Hippocampal formation (tissue), 2 donors: ENCODE results near the gene NCAPG2.
"Not testable (repeated sequence)": the region's sequence is repeated elsewhere in the genome, so short reads cannot be mapped to it uniquely, and the experiment has no call there.

Experiments
- DNase-seq, 2 donors: peaks; one replicate each; lab custom pipeline; 2025; lab: John Stamatoyannopoulos, UW

The NCAPG2 gene

DNA sequence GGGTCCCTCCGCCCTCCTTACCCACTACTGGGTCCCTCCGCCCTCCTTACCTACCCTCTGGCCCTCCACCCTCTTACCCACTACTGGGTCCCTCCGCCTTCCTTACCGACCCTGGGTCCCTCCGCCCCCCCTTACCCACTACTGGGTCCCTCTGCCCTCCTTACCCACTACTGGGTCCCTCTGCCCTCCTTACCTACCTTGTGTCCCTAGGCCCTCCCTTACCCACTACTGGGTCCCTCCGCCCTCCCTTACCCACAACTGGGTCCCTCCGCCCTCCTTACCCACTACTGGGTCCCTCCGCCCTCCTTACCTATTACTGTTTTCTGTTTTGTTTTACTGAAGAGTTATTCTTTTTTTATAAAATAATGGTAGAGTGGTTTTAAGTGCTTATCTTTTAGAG is 36.5 kb downstream of the NCAPG2 start:
- not testable (repeated sequence) for DNase-seq

DNA sequence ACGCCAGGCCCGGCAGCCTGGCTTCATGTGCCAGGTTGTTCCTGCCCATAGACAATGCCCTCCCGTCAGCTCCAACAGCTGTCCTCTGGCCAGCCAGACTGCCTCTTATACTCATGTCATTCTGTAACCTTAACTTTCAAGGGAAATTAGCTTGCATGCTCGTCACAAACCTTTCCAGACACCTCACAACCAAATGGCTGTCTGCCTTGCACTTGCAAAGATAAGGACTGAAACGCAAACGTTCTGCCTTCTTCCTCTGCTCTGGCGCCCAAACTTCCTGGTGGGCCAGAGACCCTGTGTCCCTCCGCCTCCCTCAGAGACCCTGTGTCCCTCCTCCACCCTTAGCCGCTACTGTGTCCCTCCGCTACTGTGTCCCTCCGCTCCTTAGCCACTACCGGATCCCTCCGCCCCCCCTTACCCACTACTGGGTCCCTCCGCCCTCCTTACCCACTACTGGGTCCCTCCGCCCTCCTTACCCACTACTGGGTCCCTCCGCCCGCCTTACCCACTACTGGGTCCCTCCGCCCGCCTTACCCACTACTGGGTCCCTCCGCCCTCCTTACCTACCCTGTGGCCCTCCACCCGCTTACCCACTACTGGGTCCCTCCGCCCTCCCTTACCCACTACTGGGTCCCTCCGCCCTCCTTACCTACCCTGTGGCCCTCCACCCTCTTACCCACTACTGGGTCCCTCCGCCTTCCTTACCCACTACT is 37.5 kb downstream of the NCAPG2 start:
- DNase-seq, result not testable (repeated sequence)

DNA sequence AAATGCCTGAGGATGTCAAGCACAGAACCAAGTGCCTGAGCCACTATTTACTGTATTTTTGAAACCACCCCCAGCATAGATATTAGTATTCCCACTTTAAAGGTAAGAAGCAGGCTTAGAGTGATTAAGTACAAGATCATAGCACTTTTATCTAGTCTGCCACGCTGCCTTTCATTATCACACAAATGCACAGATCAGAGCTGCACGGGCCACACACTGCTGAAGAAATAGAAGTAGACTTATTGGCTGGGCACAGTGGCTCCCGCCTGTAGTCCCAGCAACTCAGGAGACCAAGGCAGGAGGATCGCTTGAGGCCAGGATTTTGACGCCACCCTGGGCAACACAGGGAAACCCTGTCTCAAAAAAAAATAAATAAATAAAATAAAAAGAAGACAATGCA is 38.2 kb downstream of the NCAPG2 start:
- no peak for DNase-seq

DNA sequence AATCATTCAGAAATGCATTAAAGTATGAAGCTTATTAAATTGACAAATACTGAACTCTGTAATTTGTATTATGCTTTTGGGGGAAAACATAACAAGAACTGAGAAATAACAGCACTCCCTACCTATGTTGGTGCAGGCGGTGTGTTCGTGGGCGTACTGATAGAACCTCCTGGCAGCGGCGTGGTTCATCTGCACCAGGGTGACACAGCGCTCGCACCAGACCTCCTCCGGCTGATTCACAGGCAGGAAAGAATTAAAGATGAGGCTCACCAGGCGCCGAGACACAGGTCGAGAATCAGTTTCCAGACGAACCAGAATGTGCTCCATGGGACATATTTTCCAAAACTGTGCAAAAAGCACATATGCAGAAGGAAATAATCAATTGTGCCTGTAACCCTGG is 40.2 kb downstream of the NCAPG2 start:
- DNase-seq, result peak in 1 of 2 donors; percentile 0

DNA sequence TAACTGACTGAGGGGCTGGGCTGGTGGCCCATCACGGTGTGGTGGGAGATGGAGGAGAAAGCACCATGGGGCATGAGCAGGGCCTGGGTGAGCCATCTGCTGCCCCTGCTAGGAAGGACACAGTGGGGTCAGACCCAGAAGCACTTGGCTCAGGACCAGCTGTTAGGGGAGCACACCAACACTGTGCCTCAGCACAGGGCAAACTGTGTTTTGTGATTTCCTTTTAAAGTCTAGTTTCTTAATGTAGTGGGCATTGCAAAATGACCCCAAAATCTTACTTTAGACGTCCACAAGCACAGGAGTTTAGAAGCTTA is 41.2 kb downstream of the NCAPG2 start:
- no peak for DNase-seq

DNA sequence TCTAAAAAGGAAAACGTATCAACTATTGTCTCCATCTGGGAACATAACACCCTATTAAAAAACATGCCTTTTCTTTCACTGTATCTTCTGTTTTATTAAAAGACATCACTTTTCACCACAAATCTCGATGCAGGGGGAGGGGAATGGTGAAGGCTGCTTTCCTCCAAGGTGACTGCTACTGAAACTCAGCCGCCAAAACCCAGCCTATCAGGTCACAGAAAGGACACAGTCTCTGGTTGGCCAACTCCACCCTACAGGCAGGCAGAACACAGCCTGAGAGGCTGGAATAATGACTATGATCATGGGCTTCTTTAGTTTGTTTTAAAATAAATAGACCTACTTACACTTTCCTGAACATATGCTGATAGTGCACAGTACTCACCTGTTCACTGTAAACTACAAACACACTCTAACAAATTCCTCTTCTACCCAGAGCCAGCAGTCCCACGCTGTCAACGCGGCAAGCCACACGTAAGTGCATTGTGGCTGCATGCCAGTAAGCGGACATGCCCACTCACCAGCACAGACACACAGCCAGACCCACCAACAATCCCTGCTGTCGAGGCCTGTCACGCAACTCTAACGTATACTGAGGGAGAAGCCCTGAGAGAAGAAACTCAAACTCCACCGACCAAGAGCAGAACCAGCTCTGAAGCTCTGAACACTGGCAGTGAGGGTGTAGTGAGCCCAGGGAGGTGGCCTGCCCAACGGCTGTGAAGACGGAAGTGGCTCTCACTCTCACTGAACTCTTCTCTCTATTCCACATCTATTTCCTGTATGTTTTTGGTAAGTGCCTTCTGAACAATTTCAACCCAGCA is 41.8 kb downstream of the NCAPG2 start:
- DNase-seq, result no peak

DNA sequence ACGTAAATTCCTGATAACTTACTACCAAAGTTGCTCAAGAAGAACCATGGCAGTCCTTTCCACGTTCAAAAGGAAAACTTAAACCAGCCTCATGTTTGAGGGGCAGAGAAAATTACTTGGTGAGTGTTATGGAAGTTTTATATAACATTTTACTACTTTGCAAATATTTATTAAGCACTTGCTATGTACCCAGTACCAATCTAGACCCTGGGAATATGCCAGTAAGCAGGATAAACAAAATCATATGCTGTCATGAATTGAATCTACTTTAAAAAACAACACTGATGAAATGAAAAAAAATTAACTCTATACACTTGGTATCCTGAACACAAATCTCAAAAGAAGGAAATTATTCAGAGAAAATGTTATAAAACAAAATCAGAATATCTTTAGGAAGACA is 46.1 kb downstream of the NCAPG2 start:
- no peak for DNase-seq

DNA sequence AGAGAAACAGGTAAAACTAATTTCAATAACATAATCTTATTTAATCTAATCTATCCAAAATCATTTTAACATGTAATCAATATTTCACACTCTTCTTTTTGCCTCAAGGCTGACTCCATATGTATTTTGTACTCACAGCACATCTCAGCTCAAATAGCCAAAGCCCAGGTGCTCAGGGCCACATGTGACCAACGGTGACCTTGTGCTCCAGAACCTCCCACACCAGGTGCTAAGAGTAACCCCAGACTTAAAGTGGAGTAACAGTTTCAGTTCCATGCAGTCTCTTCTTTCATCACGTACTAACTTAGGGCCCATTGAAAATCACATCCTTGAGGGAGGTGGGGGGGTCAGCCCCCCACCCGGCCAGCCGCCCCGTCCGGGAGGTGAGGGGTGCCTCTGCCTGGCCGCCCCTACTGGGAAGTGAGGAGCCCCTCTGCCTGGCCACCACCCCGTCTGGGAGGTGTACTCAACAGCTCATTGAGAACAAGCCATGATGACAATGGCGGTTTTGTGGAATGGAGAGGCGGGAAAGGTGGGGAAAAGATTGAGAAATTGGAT is 47.3 kb downstream of the NCAPG2 start:
- no peak for DNase-seq

DNA sequence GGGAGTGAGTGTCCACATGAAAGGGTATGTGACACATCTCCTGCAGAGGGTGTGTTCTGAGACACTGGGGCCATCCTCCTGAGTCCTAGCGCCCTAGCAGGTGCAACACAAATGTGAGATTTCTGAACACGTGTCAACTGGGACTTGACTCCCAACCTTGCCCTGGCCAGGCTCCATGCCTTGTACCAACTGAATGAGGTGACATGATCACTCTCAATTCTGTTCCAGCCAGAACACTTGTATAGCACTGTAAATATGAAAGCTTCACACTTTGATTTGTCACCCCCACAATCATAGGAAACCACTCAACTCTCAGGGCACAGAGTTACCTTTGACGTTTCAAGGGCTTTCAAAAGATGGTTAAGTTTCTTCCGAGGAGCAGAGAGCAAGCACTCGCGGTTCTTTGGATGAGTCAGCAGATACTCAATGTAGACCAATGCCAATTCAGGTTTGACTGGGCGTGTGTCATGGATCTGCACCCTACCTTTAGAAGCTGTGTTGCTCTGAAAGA is 48.6 kb downstream of the NCAPG2 start:
- DNase-seq, result no peak

DNA sequence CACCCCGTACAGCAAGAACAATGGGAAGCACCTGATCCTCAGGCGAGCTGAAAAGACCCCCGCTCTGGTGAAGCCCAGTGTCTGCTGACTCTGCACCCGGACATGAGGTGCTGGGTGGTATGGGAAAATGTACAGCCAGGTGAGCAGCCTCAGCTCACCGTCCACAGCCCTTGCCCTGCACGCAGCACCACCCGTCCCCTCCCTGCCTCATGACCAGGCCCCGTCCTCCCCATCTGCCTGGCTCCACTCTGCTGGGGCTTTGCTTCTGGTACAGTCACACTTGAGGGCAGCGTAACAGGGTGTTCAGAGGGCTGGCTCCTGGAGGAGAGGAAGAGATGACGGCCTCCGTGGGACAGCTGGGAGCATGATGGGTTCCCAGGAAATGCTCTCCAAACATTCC is 49.1 kb downstream of the NCAPG2 start:
- no peak for DNase-seq

DNA sequence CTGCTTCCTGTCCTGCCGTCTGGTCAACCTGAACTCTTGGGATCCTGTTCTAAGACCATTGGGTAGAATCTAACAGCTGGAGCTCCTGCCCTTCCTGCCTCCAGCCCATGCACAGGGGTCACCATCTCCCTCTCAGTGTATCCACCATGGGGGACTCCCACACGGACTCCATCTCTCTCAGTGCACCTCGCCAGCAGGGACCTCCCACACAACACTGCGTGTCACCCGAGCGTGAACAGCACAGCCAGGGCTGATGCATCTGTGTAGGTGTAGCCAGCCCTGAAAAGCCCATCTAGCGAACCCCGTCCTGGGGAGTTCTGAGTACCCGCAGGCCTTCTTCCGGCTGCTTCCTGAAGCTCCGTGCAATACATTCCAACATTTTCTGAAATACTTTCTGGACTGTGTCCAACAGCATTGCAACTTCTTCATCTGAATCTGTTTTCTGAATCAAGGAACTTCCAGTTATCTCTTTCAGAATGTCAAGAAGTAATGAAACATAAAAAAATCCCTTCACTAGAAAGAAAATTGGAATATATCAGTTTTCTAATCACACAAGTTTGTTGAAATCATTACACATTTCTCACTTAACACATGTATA is 52.5 kb downstream of the NCAPG2 start:
- no peak for DNase-seq

DNA sequence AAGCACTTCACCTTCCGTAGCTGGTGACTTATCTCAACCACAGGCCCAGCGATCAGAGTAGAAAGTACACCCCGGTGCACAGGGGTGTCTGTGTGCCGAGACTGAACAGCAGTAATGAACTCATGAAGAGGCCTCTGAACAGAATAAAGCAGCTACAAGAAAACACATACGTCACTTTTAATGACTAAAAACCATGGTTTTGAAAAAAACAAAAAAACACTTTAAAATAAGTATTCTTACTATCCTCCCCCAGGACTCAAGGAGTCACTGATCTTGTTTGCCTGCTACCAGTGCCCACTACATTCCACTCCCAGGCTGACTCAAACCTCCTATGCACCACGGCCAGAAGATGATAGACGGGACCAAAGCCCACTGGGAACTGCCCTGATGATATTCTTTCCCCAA is 53.8 kb downstream of the NCAPG2 start:
- DNase-seq, result no peak

DNA sequence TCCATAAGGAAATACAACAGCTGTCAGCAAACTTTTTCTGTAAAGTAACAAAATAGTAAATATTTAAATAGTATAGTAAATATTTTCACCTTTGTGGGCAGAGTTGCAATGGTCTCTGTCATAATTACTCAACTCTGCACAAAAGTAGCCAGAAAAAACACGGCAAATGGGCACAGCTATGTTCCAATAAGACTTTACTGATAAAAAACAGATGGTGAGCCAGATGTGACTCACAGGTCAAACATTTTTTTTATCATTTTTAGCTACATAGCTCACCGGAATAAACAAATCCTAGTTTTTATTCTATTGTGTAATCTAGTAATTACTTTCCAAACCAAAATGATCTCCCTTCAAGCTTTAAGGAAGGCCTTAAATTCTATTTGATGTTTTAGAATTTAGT is 55.3 kb downstream of the NCAPG2 start:
- DNase-seq, result no peak

DNA sequence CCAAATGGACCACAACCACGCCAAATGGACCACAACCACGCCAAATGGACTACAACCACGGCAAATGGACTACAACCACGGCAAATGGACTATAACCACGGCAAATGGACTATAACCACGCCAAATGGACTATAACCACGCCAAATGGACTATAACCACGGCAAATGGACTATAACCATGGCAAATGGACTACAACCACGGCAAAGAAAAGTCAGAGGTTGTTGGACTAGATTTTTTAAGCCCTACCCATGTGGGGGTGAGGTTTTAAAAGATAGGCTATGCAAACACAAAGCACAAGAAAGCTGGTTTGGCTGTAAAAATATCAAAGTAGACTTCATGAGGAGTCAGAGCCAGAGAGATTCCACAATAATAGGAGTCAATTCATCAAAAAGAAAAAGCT is 55.8 kb downstream of the NCAPG2 start:
- DNase-seq, result no peak

DNA sequence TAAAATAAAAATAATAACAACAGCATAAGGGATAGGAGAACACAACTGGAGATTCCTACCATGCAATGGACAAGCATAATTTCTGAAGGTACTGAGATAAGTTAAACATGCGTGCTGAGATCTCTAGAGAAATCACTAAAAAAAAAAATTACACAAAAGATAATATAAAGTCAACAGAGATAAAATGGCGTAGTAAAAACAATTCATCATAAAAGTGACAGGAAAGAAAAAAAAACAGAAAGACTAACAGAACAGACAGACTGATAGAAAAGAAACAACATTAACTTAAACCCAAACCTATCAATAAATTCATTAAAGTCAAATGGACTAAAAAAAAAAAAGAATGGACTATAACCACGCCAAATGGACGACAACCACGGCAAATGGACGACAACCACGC is 56.4 kb downstream of the NCAPG2 start:
- no peak for DNase-seq

DNA sequence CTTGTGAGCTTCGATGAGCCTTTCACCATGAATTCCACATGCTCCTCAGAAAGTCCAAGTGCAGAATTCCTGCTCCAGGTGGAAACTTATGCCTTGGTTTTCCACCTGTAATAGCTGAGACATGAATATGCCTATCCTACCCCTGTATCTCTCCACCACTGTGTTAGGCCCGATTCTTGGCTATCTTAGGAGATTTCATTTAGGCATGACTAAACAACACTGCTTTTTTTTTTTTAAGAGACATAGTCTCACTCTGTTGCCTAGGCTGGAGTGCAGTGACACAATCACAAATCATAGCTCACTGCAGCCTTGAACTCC is 57.2 kb downstream of the NCAPG2 start:
- no peak for DNase-seq

DNA sequence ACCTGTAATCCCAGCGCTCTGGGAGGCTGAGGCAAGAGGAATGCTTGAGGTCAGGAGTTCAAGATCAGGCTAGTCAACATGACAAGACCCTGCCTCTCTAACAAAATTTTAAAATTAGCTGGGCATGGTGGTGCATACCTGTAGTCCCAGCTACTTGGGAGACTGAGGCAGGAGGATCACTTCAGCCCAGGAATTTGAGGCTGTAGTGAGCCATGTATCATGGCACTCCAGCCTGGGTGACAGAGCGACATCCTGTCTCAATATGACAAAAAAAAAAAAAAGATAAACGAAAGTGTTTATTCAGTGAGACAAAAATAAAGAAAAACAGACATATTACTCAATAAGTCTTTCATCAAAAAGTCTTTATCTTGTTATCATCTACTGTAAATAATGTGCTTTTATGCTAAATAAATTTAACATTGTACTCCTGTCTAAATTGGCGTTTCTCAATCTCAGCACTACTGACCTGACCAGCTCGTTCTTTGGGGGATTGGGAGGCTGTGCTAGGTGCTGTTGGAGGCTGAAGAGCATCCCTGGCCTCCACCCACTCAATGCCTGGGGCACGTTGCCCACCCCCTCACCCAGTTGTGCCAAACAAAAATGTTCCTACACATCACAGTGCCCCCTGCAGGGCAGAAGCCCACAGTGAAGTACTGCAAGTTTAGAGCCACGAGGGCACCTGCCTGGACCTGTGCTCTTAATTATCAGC is 57.7 kb downstream of the NCAPG2 start:
- DNase-seq, result no peak

DNA sequence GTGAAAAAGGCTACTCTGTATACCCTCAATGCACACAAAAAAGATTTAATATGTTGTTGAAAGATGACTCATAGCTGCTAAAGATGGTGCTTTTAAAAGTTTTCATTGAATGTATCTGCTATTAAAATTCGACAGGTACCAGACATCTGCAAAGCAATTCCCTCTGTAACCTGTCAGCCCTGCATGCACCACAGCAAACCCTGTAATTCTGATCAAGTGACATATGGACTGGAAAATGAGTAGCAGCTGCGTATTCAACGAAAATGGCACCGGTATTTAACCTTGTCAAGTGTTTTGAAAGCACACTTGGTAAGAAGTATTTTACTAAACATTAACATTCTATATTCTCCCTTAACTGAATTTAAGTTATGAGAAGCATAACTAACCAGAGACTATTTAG is 58.8 kb downstream of the NCAPG2 start:
- no peak for DNase-seq

DNA sequence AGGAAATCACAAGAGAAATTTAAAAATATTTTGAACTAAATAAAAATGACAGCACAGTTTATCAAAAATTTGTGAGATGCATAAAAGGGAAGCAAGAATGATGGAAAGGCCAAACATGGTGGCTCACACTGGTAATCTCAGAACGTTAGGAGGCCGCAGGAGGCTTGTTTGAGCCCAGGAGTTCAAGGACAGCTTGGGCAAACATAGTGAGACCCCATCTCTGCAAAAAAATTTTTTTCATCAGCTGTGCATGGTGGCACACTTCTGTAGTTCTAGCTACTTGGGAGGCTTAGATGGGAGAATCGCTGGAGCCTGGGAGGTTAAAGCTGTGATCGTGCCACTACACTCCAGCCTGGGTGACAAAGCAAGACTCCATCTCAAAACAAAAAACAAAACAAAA is 62.5 kb downstream of the NCAPG2 start:
- no peak for DNase-seq

DNA sequence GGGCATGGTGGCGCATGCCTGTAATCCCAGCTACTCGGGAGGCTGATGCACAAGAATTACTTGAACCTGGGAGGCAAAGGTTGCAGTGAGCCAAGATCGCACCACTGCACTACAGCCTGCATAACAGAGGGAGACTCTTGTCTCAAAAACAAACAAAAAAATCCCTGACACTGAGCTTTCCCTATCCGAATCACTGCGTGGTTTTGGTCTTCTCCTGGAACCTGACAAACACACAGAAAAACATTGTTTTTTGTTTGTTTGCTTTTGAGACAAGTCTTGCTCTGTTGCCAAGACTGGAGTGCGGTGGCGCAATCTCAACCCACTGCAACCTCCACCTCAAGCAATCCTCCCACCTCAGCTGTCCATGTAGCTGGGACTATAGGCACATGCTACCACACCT is 66.6 kb downstream of the NCAPG2 start:
- no peak for DNase-seq

DNA sequence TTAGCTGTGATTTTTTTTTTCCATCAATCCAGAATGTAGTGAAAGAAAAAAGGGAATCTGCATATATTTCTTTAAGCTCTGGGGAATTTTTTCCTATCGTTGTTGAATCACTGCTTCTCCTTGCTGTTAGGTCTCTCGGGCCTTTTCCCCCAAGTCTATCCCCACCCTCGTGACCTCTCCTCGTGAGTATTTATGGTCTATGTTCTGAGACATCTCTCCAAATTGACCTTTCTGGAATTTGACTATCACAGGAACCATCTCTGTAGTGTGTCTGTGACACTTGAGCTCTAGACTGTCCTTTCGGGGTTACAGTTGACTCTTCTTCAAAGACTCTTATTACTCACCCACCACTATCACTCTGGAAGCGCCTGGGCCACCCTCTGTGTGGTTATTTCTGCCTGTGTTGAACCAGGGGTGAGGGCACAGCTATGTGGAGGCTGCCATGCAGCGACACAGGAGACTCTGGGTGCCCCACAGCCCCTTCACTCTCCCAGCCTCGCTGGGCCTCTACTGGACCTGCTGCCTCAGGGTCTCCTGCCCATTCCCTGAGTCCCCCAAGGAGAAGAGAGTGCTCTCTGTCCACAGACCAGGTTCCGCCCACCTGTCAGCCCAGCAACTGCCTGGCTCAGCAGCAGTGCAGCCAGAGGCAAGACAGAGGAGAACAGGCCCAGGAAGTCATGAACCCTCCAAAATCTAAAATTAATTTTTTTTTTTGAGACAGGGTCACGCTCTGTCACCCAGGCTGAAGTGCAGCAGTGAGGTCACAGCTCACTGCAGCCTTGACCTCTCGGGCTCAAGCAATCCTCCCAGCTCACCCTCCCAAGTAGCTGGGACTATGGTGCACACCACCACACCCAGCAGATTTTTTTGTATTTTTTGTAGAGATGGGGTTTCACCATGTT is 71.3 kb downstream of the NCAPG2 start:
- DNase-seq, result no peak
